ENCODE results near the gene UBE2J2. TPM values are rescaled to one million over a fixed set of nuclear protein-coding genes. Genes with fewer than 3 reads are reported as not detected.
"Not testable (repeated sequence)": the region's sequence is repeated elsewhere in the genome, so short reads cannot be mapped to it uniquely, and the experiment has no call there.

Gene UBE2J2
- total RNA-seq, 2 experiments from 2014 or later = 62.4 to 63.5 TPM

DNA sequence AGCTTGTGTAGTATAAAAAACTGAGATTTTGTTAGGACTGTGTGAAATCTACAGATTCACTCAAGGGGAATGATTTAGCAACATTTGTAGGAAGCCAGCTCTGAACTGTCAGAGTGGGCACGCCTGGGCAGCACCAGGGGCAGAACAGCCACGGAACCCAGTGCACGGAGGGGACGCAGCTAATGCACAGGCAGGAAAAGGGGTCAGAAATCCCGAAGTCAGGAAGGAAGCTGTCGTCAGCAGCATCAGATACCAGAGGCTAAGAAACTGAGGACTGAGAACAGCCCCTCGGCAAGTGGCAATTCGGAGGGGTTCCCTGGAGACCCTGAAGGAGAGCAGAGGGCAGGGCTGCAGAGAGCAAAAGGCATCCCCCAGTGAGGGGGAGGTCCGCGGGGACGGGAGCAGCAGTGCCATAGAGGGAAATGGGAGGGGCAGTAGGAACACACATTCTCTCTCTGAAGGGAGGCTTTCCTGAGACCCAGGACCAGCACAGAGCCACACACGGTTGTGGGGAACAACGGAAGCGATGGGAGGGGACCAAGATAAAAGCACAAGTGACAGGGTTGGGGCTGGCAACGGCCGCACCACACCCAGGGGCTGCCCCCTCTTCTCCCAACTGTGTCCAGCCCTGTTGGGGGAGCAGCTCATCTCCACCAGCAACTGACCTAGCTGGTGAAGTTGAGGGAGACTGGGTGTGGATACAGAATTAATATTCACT is 12.7 kb downstream of the UBE2J2 start:
- ChIA-PET CTCF (interaction anchor here (0.7 to 1.7 kb wide), 3 partner anchors 18 to 199 kb away, joined by 3 to 6 read pairs (median 3); no protein-coding TSS in a partner anchor), POLR2A (interaction anchor here (1.1 to 2.1 kb wide), 2 partner anchors 10 to 32 kb away, joined by 3 to 7 read pairs; no protein-coding TSS in a partner anchor)
- no peak overlapping the region for H3K4me3 Mint-ChIP-seq
- peaks cover 16% of the 10 kb centered on the region for H3K4me1 Mint-ChIP-seq
- H3K27me3 Mint-ChIP-seq = no peaks in the 10 kb centered on the region
- DNase-seq = no peak
- peak overlapping the region; percentile 75 for H3K27ac Mint-ChIP-seq
- no peaks in the 10 kb centered on the region for H3K9me3 Mint-ChIP-seq
- H3K36me3 Mint-ChIP-seq (ENCODE audit: low read depth) = peaks cover 49% of the 10 kb centered on the region

DNA sequence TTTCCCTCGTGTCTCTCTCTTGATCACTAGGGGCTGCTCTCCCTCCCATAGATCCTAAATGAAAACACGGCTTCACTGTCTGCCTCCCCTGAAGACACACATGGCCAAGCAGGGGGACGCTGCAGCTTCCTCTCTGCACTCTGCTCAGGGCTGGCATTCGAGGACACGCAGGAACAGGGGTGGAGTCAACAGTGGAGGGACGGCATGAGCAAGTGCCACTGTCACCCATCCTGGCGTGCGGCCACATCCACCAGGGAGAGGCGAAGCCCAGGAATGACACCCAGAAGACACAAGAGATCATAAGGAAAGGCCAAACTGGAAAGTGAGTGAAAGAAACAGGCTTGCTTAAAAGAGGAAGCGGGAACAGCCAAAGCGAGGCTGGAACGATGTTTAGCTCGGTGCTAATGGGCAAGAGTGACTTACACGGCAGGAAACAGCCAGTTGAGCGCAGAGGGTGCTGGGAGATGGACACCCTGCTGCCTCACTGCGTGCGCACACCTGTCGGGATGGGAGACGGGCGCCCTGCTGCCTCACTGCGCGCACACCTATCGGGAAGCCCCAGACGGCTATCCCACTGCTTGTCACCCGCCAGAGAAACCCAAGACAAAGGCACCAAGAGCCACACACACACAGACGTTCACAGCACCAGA is 13.6 kb downstream of the UBE2J2 start:
- no peak overlapping the region for H3K4me3 Mint-ChIP-seq
- CTCF ChIA-PET = interaction anchor here (1.7 kb wide), 1 partner anchor 138 kb away, joined by 6 read pairs; no protein-coding TSS in a partner anchor
- H3K27ac Mint-ChIP-seq = peak overlapping the region; percentile 31
- H3K4me1 Mint-ChIP-seq = peaks cover 16% of the 10 kb centered on the region
- H3K9me3 Mint-ChIP-seq = no peaks in the 10 kb centered on the region
- no peaks in the 10 kb centered on the region for H3K27me3 Mint-ChIP-seq
- peaks cover 47% of the 10 kb centered on the region for H3K36me3 Mint-ChIP-seq (ENCODE audit: low read depth)
- POLR2A ChIA-PET = interaction anchor here (2.1 kb wide), 1 partner anchor 9 kb away, joined by 7 read pairs; no protein-coding TSS in a partner anchor
- DNase-seq = no peak

DNA sequence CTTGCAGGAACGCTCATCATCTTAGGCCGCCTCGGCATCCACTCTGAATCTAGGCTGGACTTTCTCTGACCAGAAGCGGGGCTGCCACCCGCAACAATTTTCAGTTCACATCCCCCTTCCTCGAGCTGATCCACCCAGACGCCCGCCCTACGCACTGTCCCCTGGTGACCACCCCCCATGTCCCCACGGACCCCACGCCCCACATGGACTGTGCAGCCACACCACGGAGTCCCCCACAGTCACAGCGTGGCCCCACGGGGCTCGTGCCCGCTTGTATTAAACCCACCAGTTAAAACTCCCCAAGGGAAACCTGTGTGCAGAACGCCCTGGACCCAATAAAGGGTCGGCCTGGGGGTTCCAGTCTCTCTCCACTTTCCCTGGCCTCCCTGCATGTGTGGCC is 14.1 kb downstream of the UBE2J2 start:
- Mint-ChIP-seq H3K9me3 (no peaks in the 10 kb centered on the region), H3K27me3 (no peaks in the 10 kb centered on the region), H3K27ac (no peak overlapping the region), H3K4me1 (peaks cover 15% of the 10 kb centered on the region), H3K36me3 (ENCODE audit: low read depth) (peaks cover 52% of the 10 kb centered on the region), H3K4me3 (no peak overlapping the region)
- DNase-seq = no peak
- POLR2A ChIA-PET = no interaction called here
- CTCF ChIA-PET = no interaction called here

DNA sequence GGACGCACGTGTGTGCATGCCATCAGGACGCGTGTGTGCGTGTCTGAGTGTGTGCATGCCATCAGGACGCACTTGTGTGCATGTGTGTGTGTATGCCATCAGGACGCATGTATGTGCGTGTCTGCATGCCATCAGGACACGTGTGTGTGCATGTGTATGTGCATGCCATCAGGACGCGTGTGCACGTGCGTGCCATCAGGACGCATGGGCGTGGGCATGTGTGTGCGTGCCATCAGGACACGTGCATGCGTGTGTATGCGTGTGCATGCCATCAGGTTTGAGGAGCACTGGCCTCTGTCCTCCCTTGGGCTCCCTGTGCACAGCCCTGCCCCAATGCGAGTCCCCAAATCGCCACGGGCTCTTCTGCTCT is 14.6 kb downstream of the UBE2J2 start:
- Mint-ChIP-seq H3K27ac (no peak overlapping the region), H3K36me3 (ENCODE audit: low read depth) (peaks cover 53% of the 10 kb centered on the region), H3K9me3 (no peaks in the 10 kb centered on the region), H3K4me1 (peaks cover 15% of the 10 kb centered on the region), H3K4me3 (no peak overlapping the region), H3K27me3 (no peaks in the 10 kb centered on the region)
- POLR2A ChIA-PET = no interaction called here
- no peak for DNase-seq
- CTCF ChIA-PET = no interaction called here

DNA sequence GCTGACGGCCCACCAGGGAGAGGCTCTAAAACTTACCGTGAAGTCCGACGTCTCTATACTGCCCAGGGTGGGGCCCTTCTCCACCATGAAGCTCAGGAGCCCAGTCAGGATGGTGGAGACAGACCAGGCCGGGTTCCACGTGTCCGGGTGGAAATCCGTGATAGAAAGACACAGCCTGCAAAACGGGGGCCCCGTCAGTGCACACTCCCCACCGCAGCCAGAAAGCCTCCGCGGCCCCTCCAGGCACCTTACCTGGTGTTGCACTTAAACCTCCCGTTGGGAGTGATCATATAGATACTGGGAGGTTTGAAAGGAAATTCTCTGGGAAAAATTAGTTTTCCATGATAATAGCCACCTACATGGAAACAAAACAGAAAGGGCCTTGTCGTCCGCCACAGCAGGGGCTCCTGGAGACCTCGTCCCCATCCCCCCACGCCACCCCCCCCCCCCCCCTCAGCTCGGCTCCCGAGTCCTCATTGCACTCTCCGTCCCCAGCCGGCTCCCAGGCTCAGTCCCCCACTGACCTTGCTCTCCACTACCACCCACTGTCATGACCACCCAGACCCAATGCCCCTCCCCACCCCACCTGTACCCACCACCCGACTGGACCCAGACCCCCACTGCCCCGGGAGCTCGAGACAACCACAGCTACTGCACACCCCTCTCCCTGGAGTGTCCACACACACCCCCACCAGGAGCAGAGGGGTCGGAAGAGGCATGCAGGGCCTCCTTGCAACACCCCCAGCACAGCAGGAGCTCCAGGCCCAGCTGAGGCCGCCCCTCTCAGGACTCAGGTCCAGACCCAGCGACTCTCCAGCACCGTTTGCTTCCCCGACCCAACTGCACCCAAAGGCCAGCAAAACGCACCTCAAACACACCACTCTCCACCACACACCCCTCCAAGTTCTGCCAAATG is 16.4 kb downstream of the UBE2J2 start:
- H3K36me3 Mint-ChIP-seq (ENCODE audit: low read depth) = peaks cover 52% of the 10 kb centered on the region
- CTCF ChIA-PET = no interaction called here
- no peaks in the 10 kb centered on the region for H3K9me3 Mint-ChIP-seq
- H3K27me3 Mint-ChIP-seq = no peaks in the 10 kb centered on the region
- H3K4me3 Mint-ChIP-seq = no peak overlapping the region
- H3K4me1 Mint-ChIP-seq = peaks cover 15% of the 10 kb centered on the region
- no peak overlapping the region for H3K27ac Mint-ChIP-seq
- no peak for DNase-seq
- POLR2A ChIA-PET = no interaction called here

DNA sequence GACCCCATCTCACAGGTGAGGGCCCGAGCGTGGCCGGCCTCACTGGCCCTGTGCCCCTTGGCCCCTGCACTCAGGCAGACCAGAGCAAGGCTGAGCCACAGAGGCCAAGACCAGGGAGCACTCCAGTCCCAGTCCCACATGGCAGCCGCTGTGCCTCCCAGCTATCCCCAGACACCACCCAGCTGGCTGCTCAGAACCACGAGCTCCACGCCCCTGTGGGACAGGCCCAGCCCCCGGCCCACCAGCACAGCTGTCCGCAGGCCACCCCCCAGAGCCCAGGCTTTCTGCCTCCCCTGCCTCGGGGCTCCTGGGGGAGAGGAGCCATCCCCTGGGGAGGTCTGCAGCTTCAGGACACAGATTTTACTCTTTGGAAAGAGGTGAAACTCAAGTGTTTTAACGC is 18.0 kb downstream of the UBE2J2 start:
- no peaks in the 10 kb centered on the region for H3K9me3 Mint-ChIP-seq
- no peak overlapping the region for H3K4me3 Mint-ChIP-seq
- DNase-seq = no peak
- H3K27ac Mint-ChIP-seq = no peak overlapping the region
- CTCF ChIA-PET = no interaction called here
- POLR2A ChIA-PET = no interaction called here
- H3K4me1 Mint-ChIP-seq = peaks cover 16% of the 10 kb centered on the region
- no peaks in the 10 kb centered on the region for H3K27me3 Mint-ChIP-seq
- peaks cover 44% of the 10 kb centered on the region for H3K36me3 Mint-ChIP-seq (ENCODE audit: low read depth)

DNA sequence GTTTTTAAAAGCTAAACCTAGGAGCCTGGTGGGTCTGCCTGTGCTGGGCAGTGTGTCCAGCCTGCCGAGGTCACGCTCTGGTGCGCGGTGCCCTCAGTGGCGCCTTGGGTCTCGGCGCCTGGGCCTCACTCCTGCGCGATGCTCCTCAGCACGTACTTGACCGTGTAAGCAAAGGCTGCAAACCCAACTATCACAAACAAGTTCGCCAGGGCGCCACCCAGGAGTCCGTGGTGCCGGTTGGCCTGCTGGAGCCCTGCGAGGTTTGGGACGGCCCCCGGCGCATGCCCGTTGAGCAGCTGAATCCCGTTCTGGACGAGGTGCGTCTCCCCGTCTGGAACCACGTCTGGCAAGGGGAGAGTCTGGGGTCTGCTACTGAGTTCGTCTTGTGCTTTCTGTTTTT is 18.6 kb downstream of the UBE2J2 start:
- ChIA-PET POLR2A (no interaction called here), CTCF (interaction anchor here (0.7 kb wide), 1 partner anchor 9 kb away, joined by 3 read pairs; no protein-coding TSS in a partner anchor)
- peaks cover 19% of the 10 kb centered on the region for H3K4me1 Mint-ChIP-seq
- peaks cover 38% of the 10 kb centered on the region for H3K36me3 Mint-ChIP-seq (ENCODE audit: low read depth)
- DNase-seq = no peak
- no peaks in the 10 kb centered on the region for H3K9me3 Mint-ChIP-seq
- no peak overlapping the region for H3K27ac Mint-ChIP-seq
- H3K4me3 Mint-ChIP-seq = no peak overlapping the region
- H3K27me3 Mint-ChIP-seq = no peaks in the 10 kb centered on the region

DNA sequence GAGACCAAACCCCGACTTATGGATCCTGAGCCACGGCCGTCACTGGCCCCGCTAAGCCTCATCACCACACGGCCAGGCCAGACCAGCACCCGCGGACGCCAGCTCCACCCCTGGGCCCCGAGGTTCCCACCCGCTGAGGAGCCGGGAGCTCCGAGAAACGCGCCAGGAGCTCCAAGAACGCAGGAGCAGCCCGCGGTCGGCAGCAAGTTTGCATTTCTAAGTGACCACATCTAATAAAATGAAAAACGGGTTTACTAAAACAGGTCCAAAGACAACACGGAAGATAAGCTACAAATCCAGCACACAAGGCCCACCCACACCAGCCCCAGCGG is 19.0 kb downstream of the UBE2J2 start:
- Mint-ChIP-seq H3K27ac (no peak overlapping the region), H3K4me3 (no peak overlapping the region), H3K4me1 (peaks cover 21% of the 10 kb centered on the region), H3K9me3 (no peaks in the 10 kb centered on the region), H3K27me3 (no peaks in the 10 kb centered on the region), H3K36me3 (ENCODE audit: low read depth) (peaks cover 34% of the 10 kb centered on the region)
- DNase-seq = no peak
- ChIA-PET POLR2A (no interaction called here), CTCF (interaction anchor here (0.7 kb wide), 1 partner anchor 9 kb away, joined by 3 read pairs; no protein-coding TSS in a partner anchor)

DNA sequence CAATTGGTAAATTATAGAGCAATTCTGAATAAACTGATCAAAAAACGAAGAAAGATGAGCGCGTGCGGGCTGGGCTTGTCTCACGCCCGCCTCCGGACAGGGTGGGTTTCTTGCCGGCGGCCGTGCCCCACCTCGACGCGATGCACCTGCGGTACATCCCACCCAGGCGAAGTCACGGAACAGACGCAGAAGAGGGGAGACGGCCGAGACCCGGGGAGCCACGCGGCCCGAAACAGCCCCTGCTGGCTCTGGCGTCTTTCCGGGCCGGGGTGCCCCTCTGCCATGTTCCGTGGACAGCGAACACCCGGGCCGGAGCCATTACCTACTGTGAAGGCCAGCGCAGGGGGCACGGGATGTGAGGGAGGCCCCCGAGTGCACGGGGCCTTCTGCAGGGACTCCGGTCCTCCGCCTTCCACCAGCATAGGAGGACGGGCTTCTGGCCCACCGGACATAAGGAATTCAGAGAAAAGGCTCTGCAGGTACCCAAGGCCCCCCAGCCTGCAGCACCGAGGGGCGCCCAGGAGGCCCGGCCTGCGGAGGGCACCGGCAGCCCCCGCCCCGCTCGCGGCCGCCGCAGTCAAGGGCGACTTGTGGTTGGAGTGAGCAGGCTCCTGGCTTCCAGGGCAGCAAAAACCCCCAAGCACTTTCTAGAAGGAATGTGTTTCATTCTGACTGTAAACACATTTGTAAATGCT is 19.5 kb downstream of the UBE2J2 start:
- H3K27ac Mint-ChIP-seq = no peak overlapping the region
- DNase-seq = no peak
- H3K4me3 Mint-ChIP-seq = no peak overlapping the region
- CTCF ChIA-PET = no interaction called here
- peaks cover 29% of the 10 kb centered on the region for H3K36me3 Mint-ChIP-seq (ENCODE audit: low read depth)
- peaks cover 23% of the 10 kb centered on the region for H3K4me1 Mint-ChIP-seq
- H3K27me3 Mint-ChIP-seq = no peaks in the 10 kb centered on the region
- POLR2A ChIA-PET = no interaction called here
- no peaks in the 10 kb centered on the region for H3K9me3 Mint-ChIP-seq

DNA sequence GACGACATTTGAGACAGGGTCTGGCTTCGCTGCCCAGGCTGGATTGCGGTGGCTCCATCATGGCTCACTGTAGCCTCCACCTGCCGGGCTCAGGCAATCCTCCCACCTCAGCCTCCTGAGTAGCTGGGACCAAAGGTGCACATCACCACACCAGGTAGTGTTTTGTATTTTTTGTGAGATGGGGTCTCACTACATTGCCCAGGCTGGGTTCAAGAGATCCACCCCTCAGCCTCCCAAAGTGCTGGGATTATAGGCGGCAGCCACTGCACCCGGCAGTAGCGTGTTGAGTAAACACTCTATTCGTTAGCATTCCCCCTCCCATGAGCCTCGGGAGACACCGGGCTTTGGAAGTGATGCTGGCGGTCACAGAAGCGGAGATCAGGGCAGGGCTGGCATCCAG is 20.3 kb downstream of the UBE2J2 start:
- H3K27ac Mint-ChIP-seq = no peak overlapping the region
- ChIA-PET CTCF (no interaction called here), POLR2A (no interaction called here)
- H3K36me3 Mint-ChIP-seq (ENCODE audit: low read depth) = peaks cover 28% of the 10 kb centered on the region
- no peak for DNase-seq
- H3K27me3 Mint-ChIP-seq = no peaks in the 10 kb centered on the region
- H3K9me3 Mint-ChIP-seq = no peaks in the 10 kb centered on the region
- H3K4me1 Mint-ChIP-seq = peaks cover 23% of the 10 kb centered on the region
- H3K4me3 Mint-ChIP-seq = no peak overlapping the region

DNA sequence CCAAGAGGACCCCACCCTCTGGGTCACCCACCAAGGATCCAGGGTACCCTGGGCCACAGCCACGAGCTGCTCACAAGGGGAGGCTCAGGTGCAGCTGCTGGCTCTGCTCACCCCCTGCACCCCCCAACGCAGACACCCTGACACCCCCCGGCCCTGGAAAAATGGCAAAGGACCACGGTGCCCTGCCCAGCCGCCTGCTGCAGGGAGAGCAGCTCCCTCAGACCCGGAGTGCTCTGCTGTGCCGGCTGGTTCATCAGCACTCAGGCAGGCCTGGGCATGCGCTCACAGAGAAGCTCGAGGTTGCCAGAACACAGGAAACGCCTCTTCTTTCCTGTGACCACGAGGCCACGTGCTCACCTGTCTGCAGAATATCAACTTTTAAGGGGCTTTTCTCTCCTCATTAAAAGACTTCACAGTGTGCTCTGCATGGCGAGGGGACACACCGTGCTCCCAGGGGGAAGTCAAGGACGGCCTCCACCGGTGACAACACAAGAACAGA is 22.8 kb downstream of the UBE2J2 start:
- DNase-seq = peak; percentile 82
- ChIA-PET CTCF (interaction anchor here (0.7 to 2.0 kb wide), 8 partner anchors 121 to 254 kb away, joined by 3 to 20 read pairs (median 4); partner anchors contain the start of gene C1orf159), POLR2A (interaction anchor here (1.0 to 1.5 kb wide), 5 partner anchors 10 to 54 kb away, joined by 3 to 7 read pairs (median 5); partner anchors contain the start of genes B3GALT6 and SDF4)
- Mint-ChIP-seq H3K9me3 (no peaks in the 10 kb centered on the region), H3K4me3 (no peak overlapping the region), H3K27ac (peak overlapping the region; percentile 54), H3K36me3 (ENCODE audit: low read depth) (peaks cover 17% of the 10 kb centered on the region), H3K4me1 (peaks cover 16% of the 10 kb centered on the region), H3K27me3 (peaks cover 4% of the 10 kb centered on the region)

DNA sequence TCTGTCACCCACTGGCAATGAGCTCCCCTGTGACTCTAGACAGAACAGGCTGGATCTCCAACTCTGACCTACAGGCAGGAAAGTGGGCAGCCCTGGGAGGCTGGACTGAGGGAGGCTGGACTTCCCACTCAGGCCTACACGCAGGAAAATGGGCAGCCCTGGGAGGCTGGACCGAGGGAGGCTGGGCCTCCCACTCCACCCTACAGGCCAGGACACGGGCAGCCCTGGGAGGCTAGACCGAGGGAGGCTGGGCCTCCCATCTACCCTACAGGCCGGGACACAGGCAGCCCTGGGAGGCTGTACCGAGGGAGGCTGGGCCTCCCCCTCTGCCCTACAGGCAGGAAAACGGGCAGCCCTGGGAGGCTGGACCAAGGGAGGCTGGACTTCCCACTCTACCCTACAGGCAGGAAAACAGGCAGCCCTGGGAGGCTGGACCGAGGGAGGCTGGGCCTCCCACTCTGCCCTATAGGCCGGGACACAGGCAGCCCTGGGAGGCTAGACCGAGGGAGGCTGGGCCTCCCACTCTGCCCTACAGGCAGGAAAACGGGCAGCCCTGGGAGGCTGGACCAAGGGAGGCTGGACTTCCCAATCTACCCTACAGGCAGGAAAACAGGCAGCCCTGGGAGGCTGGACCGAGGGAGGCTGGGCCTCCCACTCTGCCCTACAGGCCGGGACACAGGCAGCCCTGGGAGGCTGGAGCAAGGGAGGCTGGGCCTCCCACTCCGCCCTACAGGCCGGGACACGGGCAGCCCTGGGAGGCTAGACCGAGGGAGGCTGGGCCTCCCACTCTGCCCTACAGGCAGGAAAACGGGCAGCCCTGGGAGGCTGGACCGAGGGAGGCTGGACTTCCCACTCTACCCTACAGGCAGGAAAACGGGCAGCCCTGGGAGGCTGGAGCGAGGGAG is 25.4 kb downstream of the UBE2J2 start:
- H3K36me3 Mint-ChIP-seq (ENCODE audit: low read depth); POLR2A ChIA-PET; H3K9me3 Mint-ChIP-seq; DNase-seq; H3K27me3 Mint-ChIP-seq; H3K27ac Mint-ChIP-seq; H3K4me3 Mint-ChIP-seq; CTCF ChIA-PET: not testable (repeated sequence)
- peaks cover 16% of the 10 kb centered on the region for H3K4me1 Mint-ChIP-seq

Data from activated CD4-positive, alpha-beta memory T cell treated with anti-CD3 and anti-CD28 coated beads, Interleukin-2, amount 10 ng/mL, durations not matched to agents 7 days and 5 days (primary cell).